Kidney epithelial cell (primary cell): ENCODE data around the gene RUNX1. TPM values are rescaled to one million over a fixed set of nuclear protein-coding genes. Genes with fewer than 3 reads are reported as not detected.

Experiments used
- DNase-seq: peaks from one replicate; pipeline ENCODE4 v3.0.0-alpha.2; 2010; ENCODE audit warnings: low read depth
- H3K27me3 ChIP-seq: 2 replicates; pipeline ENCODE4 v1.6.0; 2011; ENCODE audit warnings: low read length; ENCODE audit not compliant: control insufficient read depth, insufficient read depth
- H3K36me3 ChIP-seq: 2 replicates; pipeline ENCODE4 v1.5.1; 2011; ENCODE audit warnings: low read length; ENCODE audit not compliant: control insufficient read depth, insufficient read depth
- H3K4me3 ChIP-seq: 2 replicates; pipeline ENCODE4 v1.5.1; 2011; ENCODE audit warnings: low read depth, mild to moderate bottlenecking, control low read depth, low read length
- total RNA-seq: library from RNA; depleted of rRNA; stranded (reverse); fragments of >200 nt; gene quantifications from 2 replicates; pipeline ENCODE4 v1.2.3, GENCODE V29; 2015
- TF ChIP-seq, protein P1 (sequence below): IDR thresholded peaks from 2 replicates; pipeline ENCODE4 v1.5.1; 2011; ENCODE audit warnings: mild to moderate bottlenecking, moderate library complexity, low read length, control low read depth, inconsistent platforms; ENCODE audit not compliant: insufficient read depth, poor library complexity, severe bottlenecking

RUNX1 gene
- total RNA-seq, 1 donor from 2014 or later = 43.0 TPM

DNA sequence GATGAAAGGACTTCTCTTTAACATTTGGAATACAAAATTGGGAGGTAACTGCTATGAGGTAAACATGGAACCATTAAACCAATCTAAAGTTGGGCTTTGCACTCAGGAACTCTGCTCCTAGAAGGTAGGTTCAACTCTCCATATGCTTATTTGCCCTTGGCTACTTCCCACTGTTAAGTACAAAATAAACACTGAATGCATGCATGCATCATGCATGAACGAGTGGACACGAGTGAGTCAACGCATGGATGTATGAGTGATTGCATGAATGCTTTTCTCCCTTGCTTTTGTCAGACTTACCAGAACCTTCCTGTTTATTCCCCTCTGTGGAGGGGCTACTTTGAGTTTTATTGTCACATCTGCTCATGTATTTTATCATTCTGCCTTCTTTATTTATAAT lies 42.4 kb upstream of the RUNX1 start:
- H3K4me3 ChIP-seq = no peak overlapping the region
- H3K36me3 ChIP-seq = no peaks in the 10 kb centered on the region
- no peaks in the 10 kb centered on the region for H3K27me3 ChIP-seq
- no peak for DNase-seq
- TF ChIP-seq, protein P1, sequence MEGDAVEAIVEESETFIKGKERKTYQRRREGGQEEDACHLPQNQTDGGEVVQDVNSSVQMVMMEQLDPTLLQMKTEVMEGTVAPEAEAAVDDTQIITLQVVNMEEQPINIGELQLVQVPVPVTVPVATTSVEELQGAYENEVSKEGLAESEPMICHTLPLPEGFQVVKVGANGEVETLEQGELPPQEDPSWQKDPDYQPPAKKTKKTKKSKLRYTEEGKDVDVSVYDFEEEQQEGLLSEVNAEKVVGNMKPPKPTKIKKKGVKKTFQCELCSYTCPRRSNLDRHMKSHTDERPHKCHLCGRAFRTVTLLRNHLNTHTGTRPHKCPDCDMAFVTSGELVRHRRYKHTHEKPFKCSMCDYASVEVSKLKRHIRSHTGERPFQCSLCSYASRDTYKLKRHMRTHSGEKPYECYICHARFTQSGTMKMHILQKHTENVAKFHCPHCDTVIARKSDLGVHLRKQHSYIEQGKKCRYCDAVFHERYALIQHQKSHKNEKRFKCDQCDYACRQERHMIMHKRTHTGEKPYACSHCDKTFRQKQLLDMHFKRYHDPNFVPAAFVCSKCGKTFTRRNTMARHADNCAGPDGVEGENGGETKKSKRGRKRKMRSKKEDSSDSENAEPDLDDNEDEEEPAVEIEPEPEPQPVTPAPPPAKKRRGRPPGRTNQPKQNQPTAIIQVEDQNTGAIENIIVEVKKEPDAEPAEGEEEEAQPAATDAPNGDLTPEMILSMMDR = no peak

- Histone ChIP-seq H3K27me3 (no peaks in the 10 kb centered on the region), H3K36me3 (no peaks in the 10 kb centered on the region), H3K4me3 (no peak overlapping the region)
- TF ChIP-seq, protein P1 = no peak
- DNase-seq = no peak
Measured at GRCh38 chr21:35090403-35090802, 41.3 kb upstream of the RUNX1 start.

DNA sequence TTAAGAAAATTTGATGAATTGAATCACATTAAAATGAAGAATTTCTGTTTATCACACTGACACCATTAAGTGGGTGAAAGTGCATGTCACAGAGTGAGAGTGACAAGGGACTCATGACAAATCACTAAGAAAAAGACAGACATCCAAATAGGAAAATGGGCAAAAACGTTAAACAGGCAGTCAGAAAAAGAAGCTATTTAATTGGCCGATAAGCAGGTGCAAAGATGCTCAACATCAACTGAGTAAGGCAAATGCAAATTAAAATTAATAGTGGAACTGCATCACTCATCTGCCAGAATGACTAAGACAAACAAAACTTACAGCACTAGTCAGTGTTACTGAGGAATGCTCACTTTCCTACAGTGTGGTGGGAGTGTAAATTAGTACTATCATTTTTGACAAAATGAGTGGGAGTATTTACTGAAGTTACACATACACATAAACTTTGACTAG lies 39.2 kb upstream of the RUNX1 start:
- H3K4me3 ChIP-seq = no peak overlapping the region
- DNase-seq = no peak
- no peaks in the 10 kb centered on the region for H3K36me3 ChIP-seq
- H3K27me3 ChIP-seq = no peaks in the 10 kb centered on the region
- TF ChIP-seq, protein P1 = no peak

- DNase-seq = no peak
- TF ChIP-seq, protein P1 = no peak
- no peaks in the 10 kb centered on the region for H3K36me3 ChIP-seq
- no peak overlapping the region for H3K4me3 ChIP-seq
- H3K27me3 ChIP-seq = no peaks in the 10 kb centered on the region
Measured at GRCh38 chr21:35086357-35086756, 37.3 kb upstream of the RUNX1 start.

DNA sequence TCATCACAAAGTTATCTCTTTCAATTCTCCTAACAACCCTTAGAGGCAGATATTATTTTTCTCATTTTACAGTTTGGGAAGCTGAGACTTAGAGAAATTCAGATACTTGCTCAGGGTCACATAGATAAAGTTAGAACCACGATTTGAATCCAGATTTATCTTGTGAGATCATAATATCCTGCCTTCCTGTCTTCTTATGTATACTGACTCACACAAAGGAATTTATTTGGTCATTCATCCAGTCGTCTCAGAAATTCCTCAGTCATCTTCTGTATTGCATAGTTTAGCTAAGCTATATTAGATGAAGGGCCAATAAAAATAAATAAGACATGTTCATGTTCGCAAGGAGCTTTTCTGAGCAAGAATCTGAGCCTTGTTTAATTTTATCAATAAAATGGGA lies 35.8 kb upstream of the RUNX1 start:
- Histone ChIP-seq H3K36me3 (no peaks in the 10 kb centered on the region), H3K4me3 (no peak overlapping the region), H3K27me3 (no peaks in the 10 kb centered on the region)
- DNase-seq = peak; percentile 56
- TF ChIP-seq, protein P1 = no peak

- H3K36me3 ChIP-seq = no peaks in the 10 kb centered on the region
- no peak for DNase-seq
- TF ChIP-seq, protein P1 = no peak
- no peaks in the 10 kb centered on the region for H3K27me3 ChIP-seq
- H3K4me3 ChIP-seq = no peak overlapping the region
Measured at GRCh38 chr21:35083246-35083645, 34.1 kb upstream of the RUNX1 start.
